ENCODE measurements around the gene AJAP1. TPM values are rescaled to one million over a fixed set of nuclear protein-coding genes. Genes with fewer than 3 reads are reported as not detected.

AJAP1 gene
- total and polyA plus RNA-seq, 10 of the 15 experiments (the other 5 are each of a cell fraction or from before 2014, with no cell fraction given), result not detected

DNA sequence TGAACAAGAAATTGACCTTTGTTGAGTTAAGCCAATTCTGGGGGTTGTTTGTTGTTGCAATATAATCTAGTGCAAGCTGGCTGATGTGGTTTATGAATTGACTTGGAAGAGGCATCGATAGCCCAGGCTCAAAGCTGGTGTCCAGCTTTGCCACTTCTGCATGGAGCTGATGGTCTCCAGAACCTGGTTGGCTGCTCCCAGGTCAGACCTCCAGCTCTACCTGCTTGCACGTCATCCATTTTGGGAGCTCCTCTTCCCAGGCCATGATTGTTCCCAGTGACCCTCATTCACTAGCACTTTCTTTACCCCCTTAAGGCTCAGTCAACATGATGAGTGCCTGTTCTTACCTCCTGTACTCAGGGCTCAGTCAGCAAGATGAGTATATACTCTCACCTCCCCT, 5.8 kb upstream of the AJAP1 start:
- in situ Hi-C loops (cut with MboI), result no loop called here
- H2AFZ ChIP-seq (ENCODE audit: control insufficient read depth, low read depth, low read length), result no peak overlapping the region
- CTCF ChIA-PET, result no interaction called here
- no peak for ATAC-seq
- no peak overlapping the region for H3K9ac ChIP-seq (ENCODE audit: control insufficient read depth, insufficient read depth, low read length)
- no peak overlapping the region for H3K27ac ChIP-seq (ENCODE audit: control insufficient read depth, insufficient read depth)
- WGBS (ENCODE audit: insufficient coverage, insufficient replicate concordance, low lambda C conversion rate, missing lambda C conversion rate), result 21% methylated on average over 2 of the region's 2 CpGs
- BruUV-seq (replicated peaks), result no TSS peak
- POLR2A ChIA-PET, result no interaction called here
- H3K79me2 ChIP-seq (ENCODE audit: control insufficient read depth, insufficient read depth, low read length), result no peaks in the 10 kb centered on the region
- no peak overlapping the region for H3K4me2 ChIP-seq (ENCODE audit: control insufficient read depth, insufficient read depth)
- no peak for FAIRE-seq
- RAD21 ChIA-PET (ENCODE audit: unreplicated experiment), result no interaction called here
- SMC1A ChIA-PET (ENCODE audit: uncharacterized antibody, unreplicated experiment), result no interaction called here
- no peaks in the 10 kb centered on the region for H3K36me3 ChIP-seq (ENCODE audit: control insufficient read depth in 2 of 2, insufficient read depth in 2 of 2, low read length in 1 of 2)
- no peaks in the 10 kb centered on the region for H3K4me1 ChIP-seq (ENCODE audit: control insufficient read depth, insufficient read depth, low read length)
- no peaks in the 10 kb centered on the region for H4K20me1 ChIP-seq (ENCODE audit: control insufficient read depth, insufficient read depth)
- no peaks in the 10 kb centered on the region for H3K9me3 ChIP-seq (replicated peaks; ENCODE audit: control insufficient read depth, insufficient read depth, low read length)
- DNase-seq (ENCODE audit: low read depth, low spot score), result no peak
- H3K27me3 ChIP-seq (replicated peaks in 1 of 2; ENCODE audit: control insufficient read depth in 2 of 2, insufficient read depth in 2 of 2, low read length in 1 of 2), result no peaks in the 10 kb centered on the region
- H3K4me3 ChIP-seq, result no peak overlapping the region
- intact Hi-C loops (cut with micrococcal nuclease; ENCODE audit: unreplicated experiment), result no loop called here
- TF ChIP-seq SMAD1 (IDR thresholded peaks at IDR 0.05; ENCODE audit: low read depth, partially characterized antibody), result no peak
- no peak for TF ChIP-seq CEBPB (IDR thresholded peaks at IDR 0.05; ENCODE audit: borderline replicate concordance in 1 of 2, low read depth in 2 of 2, low read length in 2 of 2)
- TF ChIP-seq EZH2 (IDR thresholded peaks at IDR 0.05; ENCODE audit: borderline replicate concordance, control insufficient read depth, low read depth, low read length), result no peak
- TF ChIP-seq CHD1 (IDR thresholded peaks at IDR 0.05; ENCODE audit: low read depth, low read length), result no peak
- TF ChIP-seq, protein P1, sequence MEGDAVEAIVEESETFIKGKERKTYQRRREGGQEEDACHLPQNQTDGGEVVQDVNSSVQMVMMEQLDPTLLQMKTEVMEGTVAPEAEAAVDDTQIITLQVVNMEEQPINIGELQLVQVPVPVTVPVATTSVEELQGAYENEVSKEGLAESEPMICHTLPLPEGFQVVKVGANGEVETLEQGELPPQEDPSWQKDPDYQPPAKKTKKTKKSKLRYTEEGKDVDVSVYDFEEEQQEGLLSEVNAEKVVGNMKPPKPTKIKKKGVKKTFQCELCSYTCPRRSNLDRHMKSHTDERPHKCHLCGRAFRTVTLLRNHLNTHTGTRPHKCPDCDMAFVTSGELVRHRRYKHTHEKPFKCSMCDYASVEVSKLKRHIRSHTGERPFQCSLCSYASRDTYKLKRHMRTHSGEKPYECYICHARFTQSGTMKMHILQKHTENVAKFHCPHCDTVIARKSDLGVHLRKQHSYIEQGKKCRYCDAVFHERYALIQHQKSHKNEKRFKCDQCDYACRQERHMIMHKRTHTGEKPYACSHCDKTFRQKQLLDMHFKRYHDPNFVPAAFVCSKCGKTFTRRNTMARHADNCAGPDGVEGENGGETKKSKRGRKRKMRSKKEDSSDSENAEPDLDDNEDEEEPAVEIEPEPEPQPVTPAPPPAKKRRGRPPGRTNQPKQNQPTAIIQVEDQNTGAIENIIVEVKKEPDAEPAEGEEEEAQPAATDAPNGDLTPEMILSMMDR (IDR thresholded peaks at IDR 0.05 in 2 of 3, conservative IDR thresholded peaks at IDR 0.05 in 1 of 3; ENCODE audit: control insufficient read depth in 2 of 3, extremely low read depth in 1 of 3, insufficient read depth in 1 of 3, low read depth in 3 of 3, low read length in 3 of 3), result no peak
- TF ChIP-seq, protein P2, sequence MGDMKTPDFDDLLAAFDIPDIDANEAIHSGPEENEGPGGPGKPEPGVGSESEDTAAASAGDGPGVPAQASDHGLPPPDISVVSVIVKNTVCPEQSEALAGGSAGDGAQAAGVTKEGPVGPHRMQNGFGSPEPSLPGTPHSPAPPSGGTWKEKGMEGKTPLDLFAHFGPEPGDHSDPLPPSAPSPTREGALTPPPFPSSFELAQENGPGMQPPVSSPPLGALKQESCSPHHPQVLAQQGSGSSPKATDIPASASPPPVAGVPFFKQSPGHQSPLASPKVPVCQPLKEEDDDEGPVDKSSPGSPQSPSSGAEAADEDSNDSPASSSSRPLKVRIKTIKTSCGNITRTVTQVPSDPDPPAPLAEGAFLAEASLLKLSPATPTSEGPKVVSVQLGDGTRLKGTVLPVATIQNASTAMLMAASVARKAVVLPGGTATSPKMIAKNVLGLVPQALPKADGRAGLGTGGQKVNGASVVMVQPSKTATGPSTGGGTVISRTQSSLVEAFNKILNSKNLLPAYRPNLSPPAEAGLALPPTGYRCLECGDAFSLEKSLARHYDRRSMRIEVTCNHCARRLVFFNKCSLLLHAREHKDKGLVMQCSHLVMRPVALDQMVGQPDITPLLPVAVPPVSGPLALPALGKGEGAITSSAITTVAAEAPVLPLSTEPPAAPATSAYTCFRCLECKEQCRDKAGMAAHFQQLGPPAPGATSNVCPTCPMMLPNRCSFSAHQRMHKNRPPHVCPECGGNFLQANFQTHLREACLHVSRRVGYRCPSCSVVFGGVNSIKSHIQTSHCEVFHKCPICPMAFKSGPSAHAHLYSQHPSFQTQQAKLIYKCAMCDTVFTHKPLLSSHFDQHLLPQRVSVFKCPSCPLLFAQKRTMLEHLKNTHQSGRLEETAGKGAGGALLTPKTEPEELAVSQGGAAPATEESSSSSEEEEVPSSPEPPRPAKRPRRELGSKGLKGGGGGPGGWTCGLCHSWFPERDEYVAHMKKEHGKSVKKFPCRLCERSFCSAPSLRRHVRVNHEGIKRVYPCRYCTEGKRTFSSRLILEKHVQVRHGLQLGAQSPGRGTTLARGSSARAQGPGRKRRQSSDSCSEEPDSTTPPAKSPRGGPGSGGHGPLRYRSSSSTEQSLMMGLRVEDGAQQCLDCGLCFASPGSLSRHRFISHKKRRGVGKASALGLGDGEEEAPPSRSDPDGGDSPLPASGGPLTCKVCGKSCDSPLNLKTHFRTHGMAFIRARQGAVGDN (IDR thresholded peaks at IDR 0.05), result no peak
- TF ChIP-seq CREM (IDR thresholded peaks at IDR 0.05; ENCODE audit: low read depth), result no peak
- TF ChIP-seq ATF7 (IDR thresholded peaks at IDR 0.05; ENCODE audit: low read depth), result no peak
- no peak for TF ChIP-seq BRCA1 (IDR thresholded peaks at IDR 0.05; ENCODE audit: low read depth, low read length)
- no peak for TF ChIP-seq SIN3A (IDR thresholded peaks at IDR 0.05; ENCODE audit: low read depth, low read length)
- no peak for TF ChIP-seq MYB (IDR thresholded peaks at IDR 0.05; ENCODE audit: borderline replicate concordance, low read depth, low read length)
- TF ChIP-seq CBFB (IDR thresholded peaks at IDR 0.05; ENCODE audit: low read depth), result no peak
- TF ChIP-seq PAX5 (IDR thresholded peaks at IDR 0.05; ENCODE audit: borderline replicate concordance, low read depth, low read length), result no peak
- no peak for TF ChIP-seq DPF2 (IDR thresholded peaks at IDR 0.05)
- TF ChIP-seq, protein P3, sequence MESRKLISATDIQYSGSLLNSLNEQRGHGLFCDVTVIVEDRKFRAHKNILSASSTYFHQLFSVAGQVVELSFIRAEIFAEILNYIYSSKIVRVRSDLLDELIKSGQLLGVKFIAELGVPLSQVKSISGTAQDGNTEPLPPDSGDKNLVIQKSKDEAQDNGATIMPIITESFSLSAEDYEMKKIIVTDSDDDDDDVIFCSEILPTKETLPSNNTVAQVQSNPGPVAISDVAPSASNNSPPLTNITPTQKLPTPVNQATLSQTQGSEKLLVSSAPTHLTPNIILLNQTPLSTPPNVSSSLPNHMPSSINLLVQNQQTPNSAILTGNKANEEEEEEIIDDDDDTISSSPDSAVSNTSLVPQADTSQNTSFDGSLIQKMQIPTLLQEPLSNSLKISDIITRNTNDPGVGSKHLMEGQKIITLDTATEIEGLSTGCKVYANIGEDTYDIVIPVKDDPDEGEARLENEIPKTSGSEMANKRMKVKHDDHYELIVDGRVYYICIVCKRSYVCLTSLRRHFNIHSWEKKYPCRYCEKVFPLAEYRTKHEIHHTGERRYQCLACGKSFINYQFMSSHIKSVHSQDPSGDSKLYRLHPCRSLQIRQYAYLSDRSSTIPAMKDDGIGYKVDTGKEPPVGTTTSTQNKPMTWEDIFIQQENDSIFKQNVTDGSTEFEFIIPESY (IDR thresholded peaks at IDR 0.05), result no peak
- TF ChIP-seq IKZF1 (conservative IDR thresholded peaks at IDR 0.05), result no peak
- no peak for TF ChIP-seq LARP7 (IDR thresholded peaks at IDR 0.05)
- TF ChIP-seq TAF1 (IDR thresholded peaks at IDR 0.05; ENCODE audit: borderline replicate concordance, low read depth, low read length), result no peak
